HG03342 (cell line): ENCODE results near the gene KLK10.

Source experiments
- ATAC-seq: cut with Tn5 transposase; IDR thresholded peaks from one replicate; pipeline ENCODE4 v1.9.1; 2021; ENCODE audit warnings: mild to moderate bottlenecking, moderate library complexity; ENCODE audit not compliant: unreplicated experiment

Gene KLK10

DNA sequence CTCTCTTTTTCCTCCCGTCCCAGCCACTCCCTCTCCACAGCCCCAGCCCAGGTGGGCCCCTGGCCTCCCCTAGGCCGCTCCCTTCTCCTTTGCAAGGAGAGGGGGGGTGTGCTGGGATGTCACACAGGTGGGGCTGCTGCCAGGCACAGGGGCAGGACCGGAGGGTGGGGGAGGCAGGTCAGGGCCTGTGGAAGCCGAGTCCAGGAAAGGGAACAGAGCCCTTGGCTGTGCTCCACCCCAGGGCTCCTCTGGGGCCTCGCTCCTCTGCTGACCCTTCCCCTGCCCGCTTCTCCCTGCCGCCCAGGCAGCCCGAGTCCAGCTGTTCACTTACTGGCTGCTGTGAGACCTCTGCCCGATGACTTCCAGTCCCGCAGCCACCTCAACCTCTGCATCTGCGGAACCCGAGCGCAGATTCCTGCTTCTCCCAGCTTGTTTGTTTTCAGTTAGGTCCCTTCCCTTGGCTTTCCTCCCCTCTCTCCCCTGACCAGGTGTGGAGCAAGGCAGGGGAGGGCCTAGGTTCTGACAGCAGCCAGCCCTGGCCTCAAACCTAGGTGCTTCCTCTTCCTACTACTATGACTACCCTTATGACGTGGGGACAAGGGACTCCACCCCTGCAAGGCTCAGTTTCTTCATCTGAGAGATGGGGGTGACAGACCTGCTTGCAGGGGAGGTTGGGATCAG lies 7.8 kb upstream of the KLK10 start:
- ATAC-seq = no peak

DNA sequence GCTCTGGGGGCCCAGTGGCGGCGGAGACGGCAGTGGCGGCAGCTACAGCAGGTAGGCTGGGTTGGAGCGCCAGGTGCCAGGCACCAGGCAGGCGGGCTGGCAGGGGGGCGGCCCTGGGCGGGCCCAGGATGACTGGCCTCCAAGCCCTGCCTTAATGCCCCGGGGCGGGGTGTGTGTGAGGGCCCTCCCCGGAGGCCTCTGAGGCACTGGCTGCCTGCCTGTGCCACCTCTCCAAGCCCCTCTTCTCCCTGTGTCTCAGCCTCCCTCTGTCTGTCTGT lies 7.0 kb upstream of the KLK10 start, which contains the start of gene KLK11:
Gene KLK11 (minus strand): TSS at position 63 of the 278 bp plus-strand sequence. CDS start 985 bp downstream, outside the sequence.
- ATAC-seq = no peak

DNA sequence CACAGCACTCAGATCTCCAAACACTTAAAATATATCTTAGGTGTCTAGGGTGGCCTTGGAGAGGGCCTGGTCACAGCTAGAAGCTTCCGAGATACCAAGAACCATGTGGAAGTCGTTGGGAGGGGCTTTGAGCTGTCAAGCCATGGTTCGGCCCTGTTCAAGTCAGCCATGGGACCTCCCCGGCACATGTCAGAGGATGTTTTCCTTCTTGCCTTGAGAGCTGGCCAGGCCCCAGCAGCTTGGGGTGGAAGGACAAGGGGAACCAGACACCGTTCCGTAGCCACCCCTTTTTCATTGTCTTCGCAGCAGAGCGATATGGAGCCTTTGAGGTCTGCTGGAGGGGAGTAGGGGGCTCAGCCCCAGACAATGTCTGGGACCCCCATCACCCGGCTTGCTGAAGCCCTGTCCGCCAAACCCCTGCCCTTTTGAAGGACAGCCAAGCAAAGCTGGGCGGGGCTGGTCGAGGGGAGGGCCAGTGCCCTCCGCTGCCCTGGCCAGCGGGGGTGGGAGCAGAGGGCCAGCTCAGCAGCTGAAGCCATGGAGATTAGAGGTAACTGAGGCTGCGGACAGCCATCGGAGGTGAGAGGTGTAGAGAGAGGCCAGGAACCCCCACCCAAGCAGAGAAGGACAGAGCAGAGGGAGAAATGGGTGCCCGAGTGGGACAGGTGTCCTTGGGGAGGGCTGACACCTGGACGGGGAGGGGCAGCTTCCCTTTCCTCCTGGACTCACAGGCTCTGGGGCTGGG lies 6.5 kb upstream of the KLK10 start:
- ATAC-seq = no peak

DNA sequence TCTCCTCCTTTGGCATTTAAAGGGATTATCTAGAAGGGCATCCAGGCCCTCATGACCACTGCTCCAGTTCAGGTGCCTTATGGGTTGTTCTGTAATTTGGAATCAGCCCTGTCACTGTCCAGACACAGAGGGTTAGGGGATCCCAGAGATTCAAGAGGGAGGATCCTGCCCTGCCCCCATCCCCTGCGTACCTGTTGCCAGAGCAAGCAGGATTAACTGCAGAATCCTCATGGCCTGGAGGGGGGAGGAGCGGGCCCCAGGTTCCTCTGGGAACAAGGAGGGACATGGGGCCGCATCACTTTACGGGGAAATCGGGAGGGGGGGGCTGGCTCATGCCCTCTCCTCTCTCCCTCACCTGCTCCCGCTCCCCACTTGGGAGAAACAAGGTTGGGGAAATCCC lies 5.9 kb upstream of the KLK10 start:
- ATAC-seq = no peak

DNA sequence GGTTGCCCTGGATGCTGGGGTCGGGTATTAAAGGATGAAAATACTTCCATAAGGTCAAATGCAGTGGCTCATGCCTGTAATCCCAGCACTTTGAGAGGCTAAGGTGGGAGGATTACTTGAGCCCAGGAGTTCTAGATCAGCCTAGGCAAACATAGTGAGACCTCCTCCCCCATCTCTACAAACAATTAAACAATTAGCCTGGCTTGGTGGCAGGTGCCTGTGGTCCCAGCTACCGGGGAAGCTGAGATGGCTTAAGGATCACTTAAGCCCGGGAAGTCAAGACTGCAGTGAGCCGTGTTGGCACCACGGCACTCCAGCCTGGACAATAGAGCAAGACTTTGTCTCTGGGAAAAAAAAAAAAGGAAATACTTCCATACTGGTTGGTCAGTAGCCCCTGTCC lies 5.4 kb upstream of the KLK10 start:
- ATAC-seq = no peak

DNA sequence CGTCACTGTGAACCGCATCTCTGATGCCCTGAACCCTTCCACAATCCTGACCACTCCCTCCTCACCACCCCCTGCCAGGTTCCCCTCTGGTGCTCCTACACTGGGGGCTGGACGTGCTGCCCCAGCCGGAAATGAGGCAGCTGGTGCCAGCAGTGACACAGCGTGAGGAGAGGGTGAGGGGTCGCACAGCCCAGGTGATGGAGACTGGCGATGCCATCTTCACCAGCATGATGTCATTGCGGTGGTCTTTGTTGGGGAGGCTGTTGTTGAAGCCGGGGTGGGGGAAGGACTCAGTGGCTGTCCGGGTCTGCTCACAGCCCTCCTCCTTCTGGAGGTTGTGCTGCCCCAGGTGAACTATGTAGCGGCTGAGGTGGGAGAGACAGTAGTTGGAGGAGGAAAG lies 4.4 kb upstream of the KLK10 start:
- ATAC-seq = no peak

DNA sequence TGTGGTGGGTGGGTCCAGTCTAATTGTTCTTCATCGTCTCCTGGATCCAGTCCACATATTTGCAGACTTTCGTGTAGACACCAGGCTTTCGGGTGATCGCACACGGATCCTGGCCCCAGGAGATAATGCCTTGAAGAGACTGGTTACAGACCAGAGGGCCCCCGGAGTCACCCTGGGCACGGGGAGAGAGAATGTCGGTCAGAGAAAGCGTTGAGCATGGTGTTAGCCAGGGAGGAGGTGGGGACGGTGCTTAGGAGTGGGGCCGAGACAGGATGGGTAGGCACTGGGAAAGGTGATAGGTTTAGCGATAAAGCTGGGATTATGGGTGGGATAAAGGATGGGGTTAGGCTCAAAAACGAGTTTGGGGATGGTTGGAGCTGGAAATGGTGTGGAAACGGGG lies 3.0 kb upstream of the KLK10 start:
- ATAC-seq = no peak

DNA sequence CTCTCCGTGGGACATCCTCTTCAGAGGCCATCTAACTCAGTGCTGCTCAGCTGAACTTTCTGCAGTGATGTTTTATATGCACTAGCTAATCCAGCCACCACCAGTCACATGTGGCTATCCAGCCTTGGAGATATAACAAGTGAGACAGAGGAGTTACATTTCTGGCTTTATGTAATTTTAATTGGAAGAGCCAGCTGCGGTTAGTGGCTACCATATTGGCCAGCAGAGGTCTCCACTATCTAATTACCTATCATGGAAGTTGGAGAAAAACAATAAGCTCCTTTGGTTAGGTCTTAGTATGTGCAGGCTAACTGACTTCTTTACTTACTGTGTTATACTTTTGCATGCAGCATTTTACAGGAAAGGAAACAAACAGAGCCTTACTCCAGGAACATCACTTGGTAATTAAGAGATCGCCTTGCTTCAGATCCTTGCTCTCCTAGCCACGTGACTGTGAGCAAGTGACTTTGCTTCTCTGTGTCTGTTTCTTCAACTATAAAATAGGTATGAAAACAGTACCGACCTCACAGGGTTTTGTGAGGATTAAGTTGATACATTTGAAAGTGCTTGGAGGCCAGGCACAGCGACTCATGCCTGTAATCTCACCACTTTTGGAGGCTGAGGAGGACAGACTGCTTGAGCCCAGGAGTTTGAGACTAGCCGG lies 1.6 kb upstream of the KLK10 start:
- ATAC-seq = no peak

DNA sequence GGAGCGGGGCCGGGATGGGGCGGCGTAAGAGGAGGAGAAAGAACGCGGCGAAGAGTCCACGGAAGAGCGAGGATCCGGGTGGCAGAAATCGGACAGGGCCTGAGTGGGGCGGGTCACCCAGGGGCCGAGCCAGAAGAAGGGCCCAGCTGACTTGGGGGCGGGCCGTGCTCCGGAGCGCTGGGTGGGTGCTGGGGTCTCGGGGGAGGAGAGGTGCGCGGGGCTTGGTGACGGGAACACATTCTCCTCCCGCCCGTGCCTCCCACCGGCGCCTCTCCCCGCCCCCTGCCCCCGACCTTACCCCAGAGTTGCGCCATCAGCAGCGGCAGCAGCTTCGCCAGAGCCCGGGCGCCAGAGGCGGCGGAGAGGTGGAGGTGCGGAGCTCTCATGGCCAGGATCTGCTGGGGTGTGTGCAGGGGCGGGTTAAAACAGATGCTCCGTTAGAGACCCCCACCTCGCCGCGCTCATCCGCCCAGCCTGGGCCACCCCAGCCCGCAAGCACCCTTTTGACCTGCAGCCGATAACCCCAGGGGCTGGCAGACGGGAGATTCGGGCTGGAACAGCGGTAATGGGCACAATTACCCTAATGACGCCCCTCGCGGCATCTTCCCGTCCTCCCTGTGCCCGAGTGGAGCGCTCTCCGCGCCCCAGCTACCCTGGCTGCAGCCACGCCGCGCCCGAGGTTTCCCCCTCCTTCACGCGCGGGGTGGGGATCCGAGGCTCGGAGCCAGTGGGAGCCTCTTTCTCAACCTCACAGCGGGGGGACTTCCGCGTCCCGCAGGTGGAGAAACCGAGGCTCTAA lies 565 bp downstream of the KLK10 start:
- no peak for ATAC-seq

DNA sequence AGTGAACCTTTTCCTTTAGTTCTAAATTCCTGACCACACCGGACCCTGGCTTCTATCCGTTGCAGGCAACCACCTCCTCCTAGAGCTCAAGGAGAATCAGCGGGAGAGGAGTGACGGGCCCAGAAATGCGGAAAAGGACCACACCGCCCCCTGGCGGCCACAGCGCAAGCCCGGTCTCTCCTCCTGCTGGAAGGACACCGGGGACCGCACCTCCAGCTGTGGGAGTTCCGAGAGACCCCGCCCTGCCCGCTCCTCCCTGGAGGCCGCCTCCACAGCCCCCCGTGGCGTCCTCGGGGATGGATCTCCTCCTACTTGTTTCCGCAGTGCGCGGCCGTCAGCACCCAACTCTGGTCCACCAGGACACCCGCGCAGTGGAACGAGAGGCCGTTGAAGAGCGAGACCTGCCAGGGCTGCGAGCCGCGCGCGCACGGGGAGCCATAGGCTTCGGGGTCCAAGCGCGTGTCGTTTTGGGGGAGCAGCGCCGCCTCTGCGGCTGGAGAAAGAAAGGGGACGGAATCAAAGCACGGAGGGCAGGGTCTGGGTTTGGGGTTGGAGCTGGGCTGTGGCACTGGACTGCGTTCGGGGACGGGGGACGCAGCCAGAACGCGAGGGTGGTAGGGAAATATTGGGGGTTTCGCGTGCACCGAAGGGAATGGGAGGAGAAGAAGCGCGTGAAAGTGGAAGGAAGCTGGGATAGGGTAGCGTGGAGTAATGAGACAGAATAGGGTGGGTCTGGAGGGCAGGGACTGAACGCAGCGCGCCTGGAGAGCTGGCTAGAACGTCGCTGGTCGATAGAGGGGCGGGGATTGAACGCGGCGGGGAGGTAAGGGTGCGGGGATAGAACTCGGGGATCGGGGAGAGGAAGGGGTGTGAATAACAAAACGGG lies 2.5 kb downstream of the KLK10 start:
- ATAC-seq = no peak

DNA sequence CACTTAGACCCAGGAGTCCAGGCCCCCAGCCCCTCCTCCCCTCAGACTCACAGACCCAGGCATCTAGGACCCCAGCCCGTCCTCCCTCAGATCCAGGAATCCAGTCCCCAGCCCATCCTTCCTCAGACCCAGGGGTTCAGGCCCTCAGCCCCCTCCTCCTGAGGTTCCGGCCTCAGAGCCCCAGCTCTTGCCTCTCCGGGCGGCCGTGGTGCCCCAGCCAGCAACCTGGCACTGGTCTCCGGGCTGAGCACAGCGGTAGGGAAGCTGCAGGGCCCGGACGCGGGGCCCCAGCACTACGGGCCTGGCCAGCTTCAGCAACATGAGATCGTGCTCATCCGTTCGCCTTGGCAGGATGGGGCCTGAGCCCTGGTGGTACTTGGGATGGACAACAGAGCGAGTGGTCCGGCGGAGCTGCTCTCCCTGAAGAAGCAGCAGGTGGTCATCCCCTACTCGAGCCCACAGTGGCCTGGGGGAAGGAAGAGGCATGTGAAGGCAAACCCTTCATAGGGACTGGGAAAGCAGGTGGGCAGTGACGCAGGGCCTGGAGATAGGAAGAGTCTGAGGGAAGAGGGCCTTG lies 3.7 kb downstream of the KLK10 start:
- ATAC-seq = no peak

DNA sequence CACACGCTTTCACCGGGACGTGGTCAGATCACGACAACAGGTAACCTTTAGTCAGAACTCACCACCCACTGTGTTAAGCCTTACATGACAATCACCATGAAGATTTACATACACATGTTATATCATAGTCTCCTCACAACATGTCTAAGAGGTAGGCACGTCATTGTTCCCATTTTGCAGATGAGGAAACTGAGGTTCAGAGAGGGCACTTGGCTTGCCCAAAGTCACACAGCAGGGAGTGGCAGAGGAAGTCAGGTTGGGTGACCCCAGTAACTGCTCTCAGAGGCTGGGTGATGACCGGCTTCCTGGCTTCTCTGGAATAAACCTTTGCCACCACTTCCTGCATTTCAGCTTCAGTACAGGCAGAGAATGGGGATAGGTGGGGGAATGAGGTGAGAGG lies 5.3 kb downstream of the KLK10 start:
- no peak for ATAC-seq

DNA sequence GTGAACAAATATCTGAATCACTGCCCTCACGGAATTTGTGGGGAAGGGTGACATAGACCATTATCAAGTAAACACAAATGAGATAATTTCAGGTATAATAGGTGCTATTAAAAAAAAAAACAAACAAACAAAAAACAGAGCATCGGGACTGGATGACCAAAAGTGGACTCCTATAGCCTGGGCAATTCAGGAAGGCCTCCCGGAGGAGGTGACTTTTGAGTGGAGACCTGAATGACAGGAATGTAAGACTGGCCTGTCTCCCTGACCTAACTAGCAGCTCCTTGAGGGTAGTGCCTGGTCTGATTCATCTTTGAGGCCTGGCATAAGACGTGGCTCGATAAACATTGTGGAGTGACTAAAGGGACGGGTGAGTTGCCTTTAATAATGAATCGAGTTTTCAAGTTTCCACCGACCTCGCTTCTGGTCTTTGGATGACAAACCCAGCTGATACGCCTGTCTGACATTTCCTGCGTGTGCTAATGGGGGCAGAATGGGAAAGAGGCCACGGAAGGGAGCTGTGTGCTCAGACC lies 6.8 kb downstream of the KLK10 start:
- no peak for ATAC-seq

DNA sequence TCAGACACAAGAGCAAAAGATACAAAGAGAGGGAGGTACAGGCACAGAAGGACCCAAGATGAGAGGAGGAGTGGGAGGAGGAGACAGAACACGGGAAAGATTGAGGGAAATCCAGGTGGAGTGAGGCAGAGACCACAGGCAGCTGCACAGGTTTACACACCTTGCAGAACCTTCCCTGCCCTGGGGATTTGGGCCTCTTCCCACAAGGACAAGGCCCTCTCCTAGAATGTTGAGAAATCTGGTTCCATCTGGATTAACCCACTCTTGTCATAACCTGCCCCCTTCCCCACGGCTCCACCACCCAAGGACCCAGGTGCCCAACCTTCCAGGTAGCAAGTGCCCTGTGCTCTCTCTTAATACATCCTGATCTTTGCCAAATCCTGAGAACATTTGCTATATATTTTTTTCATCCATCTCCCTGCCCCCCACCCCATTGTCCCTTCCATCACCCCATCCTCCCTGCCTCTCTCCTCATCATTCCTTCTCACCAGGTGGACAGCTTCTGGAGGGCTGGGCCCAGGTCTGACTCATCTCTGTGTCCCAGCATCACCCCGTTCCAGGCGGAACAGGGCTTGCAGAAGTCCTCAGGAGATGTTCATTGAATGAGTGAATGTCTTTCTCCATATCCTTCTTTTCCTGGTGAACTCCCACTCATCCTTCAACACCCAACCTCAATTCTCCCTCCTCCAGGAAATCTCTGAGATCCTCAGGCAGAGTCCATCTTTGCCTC lies 9.3 kb downstream of the KLK10 start:
- ATAC-seq = no peak

DNA sequence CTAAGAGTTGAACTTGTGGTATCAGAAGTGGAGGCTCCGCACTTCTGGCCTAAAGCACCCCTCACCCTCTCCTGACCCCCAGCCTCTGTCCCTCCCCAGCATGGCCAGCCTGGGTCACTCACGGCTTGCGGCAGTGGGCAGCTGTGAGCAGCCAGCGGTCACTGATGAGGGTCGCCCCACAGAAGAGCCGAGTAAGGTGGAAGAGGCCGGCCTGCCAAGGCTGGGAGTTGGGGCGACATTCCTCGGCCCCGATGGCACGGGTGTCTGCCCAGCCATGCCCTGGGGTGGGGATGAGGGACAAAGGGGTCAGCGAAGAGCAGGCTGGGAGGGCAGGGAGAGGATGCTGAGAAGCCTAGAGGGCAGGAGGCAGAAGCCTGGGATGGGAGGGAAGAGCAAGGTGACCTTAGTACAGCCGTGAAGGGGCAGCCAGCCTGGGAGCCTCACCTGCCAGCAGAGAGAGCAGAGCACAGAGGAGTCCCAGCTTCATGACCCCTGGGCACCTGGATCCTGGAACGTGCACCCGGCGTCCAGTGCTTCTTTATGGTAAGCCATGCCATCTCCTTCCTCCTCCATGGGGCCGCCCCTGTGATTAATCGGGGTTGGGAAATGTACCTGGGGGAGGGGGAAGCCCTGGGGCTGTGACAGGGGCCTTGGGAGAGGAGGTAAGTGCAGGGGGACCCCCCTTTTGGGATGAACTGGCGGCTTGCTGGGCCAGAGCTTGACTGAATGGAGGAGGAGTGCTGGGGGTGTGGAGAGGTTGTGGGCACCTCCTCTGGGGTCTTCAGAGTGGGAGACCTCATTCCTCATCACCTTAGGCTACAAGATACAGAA lies 10.2 kb downstream of the KLK10 start:
- ATAC-seq = no peak

DNA sequence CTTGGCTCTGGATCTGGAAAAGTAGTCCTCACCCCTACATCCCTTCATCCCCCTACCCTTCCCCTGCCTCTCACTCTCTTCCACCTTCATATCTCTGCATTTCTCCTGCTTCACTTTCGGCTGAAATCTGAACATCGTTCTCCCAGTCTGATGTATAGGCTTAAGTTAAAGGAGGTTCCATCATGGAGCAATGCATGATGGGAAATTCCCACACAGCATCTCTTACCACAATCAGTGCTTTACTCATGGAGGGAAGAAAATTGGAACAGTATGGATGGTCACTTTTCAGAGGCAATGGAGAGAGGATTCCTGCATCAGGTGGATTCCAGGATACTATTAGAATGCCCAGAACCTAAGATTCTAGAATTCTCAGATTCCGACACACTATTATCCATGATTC lies 12.0 kb downstream of the KLK10 start:
- no peak for ATAC-seq

DNA sequence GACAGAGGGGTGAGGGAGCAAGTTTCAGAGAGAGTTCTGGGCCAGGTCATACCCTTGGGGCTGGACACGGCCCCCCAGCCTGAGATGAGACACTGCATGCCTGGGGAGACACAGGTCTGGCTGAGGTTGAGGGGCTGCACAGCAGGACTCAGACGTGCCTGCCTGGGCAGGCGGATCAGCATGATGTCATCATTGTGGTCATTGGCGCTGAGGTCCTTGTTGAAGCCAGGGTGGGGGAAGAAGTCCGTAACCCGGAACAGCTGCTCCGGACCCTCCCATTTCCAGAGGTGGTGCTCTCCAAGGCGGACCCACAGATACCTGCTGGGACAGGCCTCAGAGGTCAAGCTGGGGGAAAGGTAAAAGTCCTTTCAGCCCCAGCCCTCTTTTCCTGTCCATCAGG lies 13.1 kb downstream of the KLK10 start:
- ATAC-seq = no peak

DNA sequence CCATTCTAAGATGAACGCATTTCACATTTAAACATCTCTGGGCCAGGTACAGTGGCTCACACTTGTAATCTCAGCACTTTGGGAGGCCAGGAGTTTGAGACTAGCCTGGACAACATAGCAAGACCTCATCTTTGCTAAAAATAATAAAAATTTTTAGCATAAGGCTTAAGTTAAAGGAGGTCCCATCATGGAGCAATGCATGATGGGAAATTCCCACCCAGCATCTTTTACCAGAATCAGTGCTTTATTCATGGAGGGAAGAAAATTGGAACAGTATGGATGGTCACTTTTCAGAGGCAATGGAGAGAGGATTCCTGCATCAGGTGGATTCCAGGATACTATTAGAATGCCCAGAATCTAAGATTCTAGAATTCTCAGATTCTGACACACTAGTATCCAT lies 14.3 kb downstream of the KLK10 start:
- ATAC-seq = no peak
